NOMO-1 treated with dmso at 0.1 percent for 144 hours (cell line): ENCODE data around the gene TTLL11.

Experiments
- DNase-seq: peaks from one replicate; lab custom pipeline; 2025; ENCODE audit not compliant: unreplicated experiment; lab: John Stamatoyannopoulos, UW

The TTLL11 gene

GRCh38 chr9:122092611-122093506 lies at the start of gene TTLL11:
Gene TTLL11, minus strand, starts transcription at chr9:122093308. Its CDS starts 160 bp downstream, at chr9:122093148.
- DNase-seq = peak; percentile 79

GRCh38 chr9:122141671-122142070 lies 48.6 kb upstream of the TTLL11 start:
- DNase-seq = no peak

GRCh38 chr9:122140368-122141193 lies 47.5 kb upstream of the TTLL11 start:
- no peak for DNase-seq

- no peak for DNase-seq
These were observed 45.6 kb upstream of the TTLL11 start for GRCh38 chr9:122138560-122139268.

- no peak for DNase-seq
These were observed 42.4 kb upstream of the TTLL11 start for GRCh38 chr9:122135529-122135859.

GRCh38 chr9:122134822-122135528 lies 41.9 kb upstream of the TTLL11 start:
- no peak for DNase-seq

GRCh38 chr9:122133984-122134535 lies 41.0 kb upstream of the TTLL11 start:
- DNase-seq = no peak

- DNase-seq = no peak
These were observed 40.3 kb upstream of the TTLL11 start for GRCh38 chr9:122133263-122133983.

GRCh38 chr9:122132539-122132938 lies 39.4 kb upstream of the TTLL11 start:
- no peak for DNase-seq

- DNase-seq = no peak
These were observed 38.4 kb upstream of the TTLL11 start for GRCh38 chr9:122131401-122132001.

GRCh38 chr9:122130837-122131236 lies 37.7 kb upstream of the TTLL11 start:
- no peak for DNase-seq

- no peak for DNase-seq
These were observed 36.9 kb upstream of the TTLL11 start for GRCh38 chr9:122129969-122130368.

GRCh38 chr9:122128969-122129343 lies 35.8 kb upstream of the TTLL11 start:
- no peak for DNase-seq

- no peak for DNase-seq
These were observed 35.2 kb upstream of the TTLL11 start for GRCh38 chr9:122128007-122128968.

- no peak for DNase-seq
These were observed 34.3 kb upstream of the TTLL11 start for GRCh38 chr9:122127396-122127798.

GRCh38 chr9:122126331-122127261 lies 33.5 kb upstream of the TTLL11 start:
- no peak for DNase-seq
